CD4-positive, alpha-beta T cell treated with Interleukin-15 for 4 hours (primary cell): ENCODE measurements around the gene DMPK.

Experiments
- DNase-seq: peaks from one replicate; pipeline ENCODE4 v3.0.0-alpha.2; 2020; ENCODE audit warnings: low spot score

Gene DMPK

GRCh38 chr19:45786533-45786894, 4.2 kb upstream of the DMPK start:
- DNase-seq: no peak

GRCh38 chr19:45785781-45786532, 3.7 kb upstream of the DMPK start:
- no peak for DNase-seq

GRCh38 chr19:45785097-45785496, 2.8 kb upstream of the DMPK start:
- DNase-seq: no peak

- no peak for DNase-seq
Observed at GRCh38 chr19:45784096-45784495, 1.8 kb upstream of the DMPK start.

- no peak for DNase-seq
Observed at GRCh38 chr19:45782820-45783785, 813 bp upstream of the DMPK start.

- DNase-seq: no peak
Observed at GRCh38 chr19:45781214-45782161, 802 bp downstream of the DMPK start.

- DNase-seq: no peak
Observed at GRCh38 chr19:45780448-45781213, 1.7 kb downstream of the DMPK start.

- no peak for DNase-seq
Observed at GRCh38 chr19:45780146-45780447, 2.2 kb downstream of the DMPK start.

GRCh38 chr19:45779231-45780145, 2.8 kb downstream of the DMPK start:
- peak; percentile 84 for DNase-seq

GRCh38 chr19:45778010-45778661, 4.2 kb downstream of the DMPK start:
- DNase-seq: no peak

GRCh38 chr19:45777395-45777961, 4.8 kb downstream of the DMPK start:
- DNase-seq: no peak

- DNase-seq: no peak
Observed at GRCh38 chr19:45774765-45775164, 7.5 kb downstream of the DMPK start.

- no peak for DNase-seq
Observed at GRCh38 chr19:45773384-45773783, 8.9 kb downstream of the DMPK start.

GRCh38 chr19:45772912-45773311, 9.4 kb downstream of the DMPK start:
- DNase-seq: no peak

GRCh38 chr19:45772130-45772840, 10.0 kb downstream of the DMPK start:
- DNase-seq: no peak

- no peak for DNase-seq
Observed at GRCh38 chr19:45771311-45771933, 10.9 kb downstream of the DMPK start.

GRCh38 chr19:45770192-45771101, 11.8 kb downstream of the DMPK start:
- DNase-seq: peak; percentile 91
